K562 (cell line): ENCODE measurements around the gene DNMT1. TPM values are rescaled to one million over a fixed set of nuclear protein-coding genes. Genes with fewer than 3 reads are reported as not detected.
A peak's percentile ranks its signal among the peaks of the same experiment; 100 is the strongest.

Experiments
- FOXP4 ChIP-seq: sonication (generic); formaldehyde crosslinking; IDR thresholded peaks from 2 replicates; pipeline ENCODE4 v1.8.0; 2022; ENCODE audit warnings: mild to moderate bottlenecking, missing genetic modification reagents, borderline replicate concordance
- MTA1 ChIP-seq: fragments of 450-650 bp; IDR thresholded peaks from 2 replicates; pipeline ENCODE4 v1.6.1; 2017; ENCODE audit warnings: borderline replicate concordance
- PTTG1 ChIP-seq: fragments of 450-650 bp; IDR thresholded peaks from 2 replicates; pipeline ENCODE4 v1.6.1; 2016; ENCODE audit warnings: low read depth, mild to moderate bottlenecking, missing genetic modification characterization, missing compliant biosample characterization
- RBBP5 ChIP-seq: fragments of 200-600 bp; sonication (generic); IDR thresholded peaks from 2 replicates; pipeline ENCODE4 v1.6.1; 2012; ENCODE audit warnings: borderline replicate concordance, mild to moderate bottlenecking, low read length, control low read depth, inconsistent platforms; ENCODE audit not compliant: insufficient read depth, poor library complexity, severe bottlenecking
- REST ChIP-seq, 2 experiments: fragments of 450-650 bp; formaldehyde crosslinking in 1 of 2; IDR thresholded peaks; 2 replicates each; pipeline versions ENCODE4 v1.4.0 to v1.6.1; 2014 to 2020; ENCODE audit warnings: mild to moderate bottlenecking in 2 of 2, borderline replicate concordance in 1 of 2, low read depth in 1 of 2
- SMARCB1 ChIP-seq: IDR thresholded peaks from 2 replicates; pipeline ENCODE4 v1.6.1; 2011; ENCODE audit warnings: improper control_type of control experiment, low read depth; ENCODE audit not compliant: insufficient read length
- TFE3 ChIP-seq: fragments of 450-650 bp; formaldehyde crosslinking; IDR thresholded peaks from 2 replicates; pipeline ENCODE4 v1.4.0; 2020; ENCODE audit warnings: mild to moderate bottlenecking, mixed read lengths
- XRCC3 ChIP-seq: fragments of 450-650 bp; IDR thresholded peaks from 2 replicates; pipeline ENCODE4 v1.6.1; 2017; ENCODE audit warnings: mild to moderate bottlenecking, moderate library complexity
- ZFP36 ChIP-seq: fragments of 150-350 bp; IDR thresholded peaks from 2 replicates; pipeline ENCODE4 v1.6.1; 2018; ENCODE audit warnings: low read length, low read depth; ENCODE audit not compliant: partially characterized antibody
- ZNF668 ChIP-seq: fragments of 250-450 bp; sonication (Bioruptor Pico); IDR thresholded peaks from 2 replicates; pipeline ENCODE4 v1.8.0; 2022; ENCODE audit warnings: mild to moderate bottlenecking, inconsistent platforms
- polyA plus RNA-seq, 8 experiments: library from polyadenylated mRNA; depleted of rRNA in 4 of 8; stranded (reverse) in 5 of 8; unstranded in 3 of 8; fragments of >200 nt; fragmentation: Nextera tagmentation in 2 of 8; fragmentation: Illumina TruSeq in 1 of 8; extraction: Ambion mirVana in 2 of 8; extraction: Trizol in 1 of 8; gene quantifications; 2 replicates each; pipeline versions ENCODE4 v1.2.1 to v1.2.3, GENCODE V29; 2011 to 2014; ENCODE audit warnings: inconsistent platforms in 1 of 8, missing spikeins in 1 of 8
- total RNA-seq, 7 experiments: library from RNA; depleted of rRNA in 6 of 7; stranded (reverse); fragments of >200 nt in 6 of 7; fragmentation: Illumina TruSeq in 2 of 7; extraction: Trizol in 2 of 7; gene quantifications; 2 replicates each; pipeline versions ENCODE4 v1.2.1 to v1.2.3, GENCODE V29; 2011 to 2021; ENCODE audit warnings: low replicate concordance in 1 of 7
- TF ChIP-seq, protein P1 (sequence below): fragments of 450-650 bp; conservative IDR thresholded peaks from 2 replicates; pipeline ENCODE4 v1.6.1; 2016; ENCODE audit warnings: missing genetic modification characterization, low read depth, mild to moderate bottlenecking, control low read depth, missing compliant biosample characterization

The DNMT1 gene
- total and polyA plus RNA-seq, 9 of the 15 experiments (the other 6 are each of a cell fraction or from before 2014, with no cell fraction given): 80.1 to 271 (median 121) TPM

DNA sequence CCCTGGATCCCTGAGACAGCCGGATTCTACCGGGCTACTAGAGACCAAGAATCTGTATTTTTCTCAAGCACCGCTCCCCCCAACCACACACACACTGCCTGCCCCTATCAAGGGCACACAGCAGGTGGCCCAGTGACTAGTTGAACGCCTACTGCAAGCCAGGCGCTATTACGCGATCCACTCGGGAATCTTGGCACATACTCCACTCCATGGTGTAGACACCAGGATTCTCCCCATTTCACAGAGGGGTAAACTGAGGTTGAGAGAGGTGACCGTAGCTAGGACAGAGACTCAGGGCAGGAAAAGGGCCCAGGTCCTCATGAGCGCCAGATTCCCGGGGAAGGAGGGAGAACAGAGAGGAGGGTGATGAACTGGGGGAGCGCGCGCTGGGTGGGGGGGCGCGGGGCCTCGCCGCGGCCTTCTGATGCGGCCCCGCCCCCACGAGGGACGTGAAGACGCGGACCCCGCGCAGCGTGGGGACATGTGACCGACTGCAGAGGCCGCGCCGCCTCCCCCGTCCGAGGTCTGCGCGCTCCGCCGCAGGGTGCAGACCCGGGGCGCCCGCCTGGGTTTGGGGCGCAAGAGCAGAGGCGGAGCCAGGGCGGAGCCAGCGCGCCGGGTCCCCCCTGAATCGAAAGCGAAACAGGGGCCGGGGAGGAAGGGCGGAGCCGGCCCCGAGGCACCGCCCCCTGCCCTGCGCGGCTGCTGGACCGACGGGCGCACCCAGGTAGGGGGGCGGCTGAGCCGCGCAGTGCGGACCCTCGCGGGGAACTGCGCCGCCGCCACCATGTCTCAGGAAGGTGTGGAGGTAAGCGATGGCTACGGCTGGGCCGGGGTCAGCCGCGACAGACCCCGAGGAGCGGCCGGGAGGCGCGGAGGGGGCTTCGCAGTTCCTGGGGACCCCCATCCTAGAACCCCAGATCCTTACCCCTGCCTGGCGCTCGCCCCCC, 108.8 kb downstream of the DNMT1 start, which contains the start of gene SHFL (continued):
- TF ChIP-seq, protein P1, sequence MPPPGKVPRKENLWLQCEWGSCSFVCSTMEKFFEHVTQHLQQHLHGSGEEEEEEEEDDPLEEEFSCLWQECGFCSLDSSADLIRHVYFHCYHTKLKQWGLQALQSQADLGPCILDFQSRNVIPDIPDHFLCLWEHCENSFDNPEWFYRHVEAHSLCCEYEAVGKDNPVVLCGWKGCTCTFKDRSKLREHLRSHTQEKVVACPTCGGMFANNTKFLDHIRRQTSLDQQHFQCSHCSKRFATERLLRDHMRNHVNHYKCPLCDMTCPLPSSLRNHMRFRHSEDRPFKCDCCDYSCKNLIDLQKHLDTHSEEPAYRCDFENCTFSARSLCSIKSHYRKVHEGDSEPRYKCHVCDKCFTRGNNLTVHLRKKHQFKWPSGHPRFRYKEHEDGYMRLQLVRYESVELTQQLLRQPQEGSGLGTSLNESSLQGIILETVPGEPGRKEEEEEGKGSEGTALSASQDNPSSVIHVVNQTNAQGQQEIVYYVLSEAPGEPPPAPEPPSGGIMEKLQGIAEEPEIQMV (tag): no peak
- TF ChIP-seq FOXP4: no peak
- no peak for TF ChIP-seq XRCC3
- TF ChIP-seq SMARCB1: no peak
- TF ChIP-seq REST (IDR thresholded peaks at IDR 0.05; ENCODE audit: borderline replicate concordance): no peak
- TF ChIP-seq REST (CRISPR knock-in tag; IDR thresholded peaks at IDR 0.05; ENCODE audit: low read depth): no peak
- peak; percentile 20; the same call in 1 of the 2 replicates for TF ChIP-seq TFE3 (CRISPR knock-in tag)
- TF ChIP-seq MTA1: no peak
- no peak for TF ChIP-seq ZNF668
- peak; percentile 63 for TF ChIP-seq RBBP5
- no peak for TF ChIP-seq PTTG1 (tag)
- peak; percentile 4 for TF ChIP-seq ZFP36
